ENCODE results near the gene TRIP6. TPM values are rescaled to one million over a fixed set of nuclear protein-coding genes. Genes with fewer than 3 reads are reported as not detected.

TRIP6 gene
- total RNA-seq, 1 donor from 2014 or later, result 70.3 TPM

- no peaks in the 10 kb centered on the region for H3K27me3 ChIP-seq (ENCODE audit: control insufficient read depth, insufficient read depth, low read length)
- no peak for DNase-seq (ENCODE audit: low read depth)
- H3K4me3 ChIP-seq (ENCODE audit: low read depth, low read length), result peak overlapping the region; percentile 87
- no peak for TF ChIP-seq CTCF (IDR thresholded peaks at IDR 0.05; ENCODE audit: insufficient read depth, low read length, severe bottlenecking)
- H3K36me3 ChIP-seq (ENCODE audit: control insufficient read depth, insufficient read depth, low read length), result peaks cover 24% of the 10 kb centered on the region
- no peak for FAIRE-seq
These were observed 7.1 kb downstream of the TRIP6 start for GRCh38 chr7:100874300-100874576.

GRCh38 chr7:100874577-100875355 is 7.6 kb downstream of the TRIP6 start, which contains the start of gene SRRT:
Gene SRRT, plus strand, starts transcription at chr7:100875103. Its CDS starts 488 bp downstream, at chr7:100875591.
- peaks cover 25% of the 10 kb centered on the region for H3K36me3 ChIP-seq (ENCODE audit: control insufficient read depth, insufficient read depth, low read length)
- peak; percentile 18 for FAIRE-seq
- H3K4me3 ChIP-seq (ENCODE audit: low read depth, low read length), result peak within 1 kb of the TSS; percentile 87
- H3K27me3 ChIP-seq (ENCODE audit: control insufficient read depth, insufficient read depth, low read length), result no peaks in the 10 kb centered on the region
- TF ChIP-seq CTCF (IDR thresholded peaks at IDR 0.05; ENCODE audit: insufficient read depth, low read length, severe bottlenecking), result peak; percentile 42
- peak; percentile 88 for DNase-seq (ENCODE audit: low read depth)

- no peak for FAIRE-seq
- no peak for TF ChIP-seq CTCF (IDR thresholded peaks at IDR 0.05; ENCODE audit: insufficient read depth, low read length, severe bottlenecking)
- no peak for DNase-seq (ENCODE audit: low read depth)
These were observed 8.2 kb downstream of the TRIP6 start for GRCh38 chr7:100875356-100875751.

GRCh38 chr7:100878013-100878412 is 10.8 kb downstream of the TRIP6 start:
- TF ChIP-seq CTCF (IDR thresholded peaks at IDR 0.05; ENCODE audit: insufficient read depth, low read length, severe bottlenecking), result no peak
- Histone ChIP-seq H3K27me3 (ENCODE audit: control insufficient read depth, insufficient read depth, low read length) (no peaks in the 10 kb centered on the region), H3K36me3 (ENCODE audit: control insufficient read depth, insufficient read depth, low read length) (peaks cover 31% of the 10 kb centered on the region), H3K4me3 (ENCODE audit: low read depth, low read length) (no peak overlapping the region)
- DNase-seq (ENCODE audit: low read depth) (no peak), FAIRE-seq (no peak)

More at GRCh38 chr7:100875356-100875751, 8.2 kb downstream of the TRIP6 start:
- Histone ChIP-seq H3K4me3 (ENCODE audit: low read depth, low read length) (peak overlapping the region; percentile 87), H3K36me3 (ENCODE audit: control insufficient read depth, insufficient read depth, low read length) (peaks cover 27% of the 10 kb centered on the region), H3K27me3 (ENCODE audit: control insufficient read depth, insufficient read depth, low read length) (no peaks in the 10 kb centered on the region)

GRCh38 chr7:100878685-100879084 is 11.5 kb downstream of the TRIP6 start:
- no peak for TF ChIP-seq CTCF (IDR thresholded peaks at IDR 0.05; ENCODE audit: insufficient read depth, low read length, severe bottlenecking)
- DNase-seq (ENCODE audit: low read depth) (no peak), FAIRE-seq (no peak)
- H3K4me3 ChIP-seq (ENCODE audit: low read depth, low read length), result no peak overlapping the region
- H3K36me3 ChIP-seq (ENCODE audit: control insufficient read depth, insufficient read depth, low read length), result peaks cover 33% of the 10 kb centered on the region
- no peaks in the 10 kb centered on the region for H3K27me3 ChIP-seq (ENCODE audit: control insufficient read depth, insufficient read depth, low read length)
